HG03575 (cell line): ENCODE results near the gene PALM3.

ENCODE experiments used
- ATAC-seq: cut with Tn5 transposase; IDR thresholded peaks from one replicate; pipeline ENCODE4 v1.9.1; 2021; ENCODE audit not compliant: unreplicated experiment, insufficient number of reproducible peaks, low FRiP score; ENCODE audit errors: extremely low read depth

The PALM3 gene

GRCh38 chr19:14091081-14091812, 29.4 kb upstream of the PALM3 start:
- no peak for ATAC-seq

DNA sequence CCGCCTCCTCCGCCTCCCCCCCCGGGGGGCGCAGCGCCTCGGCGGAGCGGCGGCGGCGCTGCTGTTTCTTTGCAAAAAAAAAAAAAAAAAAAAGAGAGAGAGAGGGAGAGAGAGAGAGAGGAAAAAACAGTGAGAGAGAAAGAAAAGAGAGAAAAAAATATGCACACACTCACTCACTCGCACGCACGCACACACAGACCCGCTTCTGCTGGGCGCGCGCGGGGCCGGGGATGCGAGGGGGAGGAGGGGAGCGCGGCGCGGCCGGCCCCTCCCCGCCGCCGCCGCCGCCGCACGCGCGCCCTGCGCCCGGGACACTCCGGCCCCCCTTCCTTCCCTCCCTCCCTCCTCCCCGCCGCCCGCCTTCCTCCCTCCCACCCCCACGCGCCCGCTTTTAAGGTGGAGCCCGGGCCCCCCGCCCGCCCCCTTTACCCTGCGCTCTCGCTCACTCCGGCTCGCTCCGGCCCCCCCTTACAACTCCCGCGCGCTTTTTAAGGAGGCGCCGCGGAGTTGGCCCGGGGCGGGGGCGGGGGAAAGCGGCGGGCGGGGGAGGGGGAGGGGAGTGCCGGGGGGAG, 28.7 kb upstream of the PALM3 start, which contains the start of gene SAMD1:
SAMD1 (minus strand) TSS at position 243 of the 572 bp plus-strand sequence.
- ATAC-seq = no peak

- ATAC-seq = no peak
Measured at GRCh38 chr19:14089662-14090508, 28.0 kb upstream of the PALM3 start.

GRCh38 chr19:14089412-14089661, 27.5 kb upstream of the PALM3 start:
- ATAC-seq = no peak

DNA sequence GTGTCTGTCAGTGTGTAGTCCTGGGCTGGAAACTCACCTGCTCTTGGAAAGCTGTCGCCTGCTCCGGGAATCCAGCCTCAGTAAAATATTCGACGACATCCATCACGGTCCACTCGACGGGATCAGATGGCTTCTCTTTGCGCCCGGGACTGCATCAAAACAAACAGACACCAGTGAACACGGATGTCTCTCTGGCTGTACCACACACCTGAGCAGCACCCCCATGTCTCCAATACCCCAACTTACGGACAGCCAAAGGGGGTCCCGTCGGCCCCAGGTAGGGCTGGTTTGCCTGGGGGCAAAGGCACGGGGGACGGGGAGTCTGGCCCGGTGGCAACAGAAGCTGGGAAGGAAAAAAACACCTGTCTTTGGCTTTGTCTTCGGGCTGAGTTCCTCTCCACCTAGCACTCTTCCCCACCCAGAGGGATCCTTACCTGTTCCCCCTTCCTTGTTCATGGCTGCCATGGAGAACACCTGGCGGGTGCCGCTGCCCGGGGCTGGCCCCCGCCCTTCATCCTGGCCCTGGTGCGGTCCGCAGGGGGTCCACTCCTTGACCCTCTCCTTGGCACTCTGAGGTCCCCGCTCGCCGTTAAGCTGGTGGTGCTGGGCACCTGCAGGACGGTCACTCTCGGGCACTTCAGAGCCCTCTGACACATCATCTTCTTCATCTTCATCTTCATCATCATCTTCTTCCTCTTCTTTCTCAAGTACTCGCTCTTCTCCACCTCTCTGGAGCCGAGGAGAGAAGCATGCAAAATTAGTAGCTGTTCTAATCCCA, 26.9 kb upstream of the PALM3 start:
- ATAC-seq = no peak

- ATAC-seq = no peak
Measured at GRCh38 chr19:14086098-14086497, 24.2 kb upstream of the PALM3 start.

DNA sequence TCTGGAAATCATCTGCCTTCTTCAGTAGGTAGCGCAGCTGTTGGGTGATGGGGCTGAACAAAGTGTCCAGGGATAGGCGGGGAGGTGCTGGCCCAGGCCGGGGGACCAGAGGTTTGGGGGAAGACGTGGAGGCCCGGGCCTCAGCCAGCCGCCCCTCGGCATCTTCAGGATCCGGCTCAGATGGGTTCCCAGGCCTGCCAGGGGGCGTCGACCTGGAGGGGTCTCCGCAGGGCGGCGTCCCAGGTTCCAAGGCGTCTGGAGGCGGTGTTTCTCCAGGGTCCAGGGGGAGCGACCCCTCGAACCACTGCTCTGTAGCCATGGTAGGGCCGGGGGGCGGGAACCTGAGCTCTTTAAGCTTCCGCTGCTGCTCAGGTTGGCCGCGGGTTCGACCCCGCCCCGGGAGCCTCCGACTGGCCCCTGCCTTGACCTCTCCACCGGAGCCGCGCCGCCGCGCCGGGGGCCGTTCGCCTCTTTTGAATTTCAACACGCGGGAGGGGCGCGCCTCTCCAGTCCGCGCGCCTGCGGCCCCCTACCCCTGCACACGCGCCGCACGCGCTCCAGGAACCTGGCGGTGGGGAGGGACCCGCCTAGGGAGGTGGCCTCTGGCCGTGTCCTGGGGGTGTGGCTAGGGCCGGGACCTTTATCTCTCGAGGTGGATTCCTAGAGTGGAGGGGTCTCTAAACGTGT, 23.6 kb upstream of the PALM3 start, which contains the start of gene C19orf67:
C19orf67 (minus strand) TSS at position 475 of the 687 bp plus-strand sequence; CDS start at position 319, 156 bp downstream.
- ATAC-seq = no peak

DNA sequence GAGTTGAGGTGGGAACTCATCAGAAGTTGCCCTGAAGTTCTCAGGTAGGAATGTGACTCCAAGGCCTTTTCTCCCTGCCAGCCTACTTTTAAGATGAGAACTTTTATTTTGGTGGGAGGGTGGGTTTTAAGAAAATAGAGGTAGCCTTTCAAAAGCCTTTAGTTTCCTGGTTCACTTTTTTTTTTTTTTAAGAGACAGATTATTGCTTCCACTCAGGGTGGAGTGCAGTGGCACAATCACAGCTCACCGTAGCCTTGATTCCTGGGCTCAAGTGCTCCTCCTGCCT, 20.7 kb upstream of the PALM3 start:
- ATAC-seq = no peak

DNA sequence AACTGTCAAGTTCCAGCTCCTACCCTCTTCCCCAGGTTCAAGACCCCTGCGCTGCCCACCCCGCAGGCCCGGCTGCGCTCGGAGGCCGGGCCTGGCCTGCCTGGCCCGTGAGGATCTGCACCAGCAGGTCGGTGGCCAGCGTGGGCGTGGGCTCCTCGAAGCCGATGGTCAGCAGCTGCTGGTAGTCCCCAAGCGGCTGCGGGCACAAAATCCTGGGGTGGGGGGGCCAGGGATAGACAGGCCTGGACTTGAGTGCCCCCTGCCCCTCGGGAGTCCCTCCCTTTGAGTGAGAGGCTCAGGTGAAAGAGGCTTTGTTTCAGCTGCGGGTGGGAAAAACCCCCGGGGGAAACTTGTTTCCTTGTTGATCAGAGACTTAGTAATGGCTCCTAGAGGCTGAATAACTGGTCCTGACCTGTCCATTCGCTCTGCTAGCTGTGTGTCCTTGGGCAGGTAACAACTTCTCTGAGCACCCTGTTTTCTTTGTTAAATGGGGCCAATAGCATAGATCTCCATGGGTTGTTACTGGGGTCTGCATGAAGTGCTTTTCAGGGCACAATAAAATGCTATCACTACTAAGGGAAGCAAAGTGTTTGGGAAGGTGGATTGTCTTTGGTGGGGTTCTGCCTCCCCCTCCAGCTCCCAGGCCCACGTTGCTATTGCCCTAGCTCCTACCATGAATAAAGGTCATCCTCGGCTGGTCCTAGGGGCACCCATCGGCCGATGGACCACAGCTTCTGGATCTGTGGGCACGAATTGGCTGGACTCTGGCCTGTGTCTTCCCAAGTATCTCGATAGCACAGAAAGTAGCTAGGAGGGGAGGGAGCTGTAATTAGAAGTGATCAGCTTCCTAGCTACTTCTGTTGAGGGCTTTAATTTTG, 20.2 kb upstream of the PALM3 start:
- ATAC-seq = no peak

- peak; percentile 63 for ATAC-seq
Measured at GRCh38 chr19:14080887-14081796, 19.3 kb upstream of the PALM3 start.

DNA sequence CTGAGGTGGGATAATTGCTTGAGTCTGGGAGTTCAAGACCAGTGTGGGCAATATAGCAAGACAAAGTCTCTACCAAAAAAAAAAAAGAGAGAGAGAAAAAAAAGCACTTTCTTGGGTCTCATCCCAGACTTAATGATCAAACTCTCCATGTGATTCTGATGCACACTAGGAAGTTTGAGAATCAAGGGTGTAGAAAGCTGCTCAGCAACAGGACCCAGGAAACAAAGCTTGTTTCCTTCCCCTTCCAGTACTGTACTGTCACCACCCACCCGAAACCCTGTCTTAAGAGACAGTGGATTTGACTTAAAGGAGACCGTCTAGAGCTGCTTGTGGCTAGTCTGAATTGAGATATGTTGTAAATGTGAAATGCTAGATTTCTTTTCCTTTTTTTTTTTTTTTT, 16.5 kb upstream of the PALM3 start:
- no peak for ATAC-seq

DNA sequence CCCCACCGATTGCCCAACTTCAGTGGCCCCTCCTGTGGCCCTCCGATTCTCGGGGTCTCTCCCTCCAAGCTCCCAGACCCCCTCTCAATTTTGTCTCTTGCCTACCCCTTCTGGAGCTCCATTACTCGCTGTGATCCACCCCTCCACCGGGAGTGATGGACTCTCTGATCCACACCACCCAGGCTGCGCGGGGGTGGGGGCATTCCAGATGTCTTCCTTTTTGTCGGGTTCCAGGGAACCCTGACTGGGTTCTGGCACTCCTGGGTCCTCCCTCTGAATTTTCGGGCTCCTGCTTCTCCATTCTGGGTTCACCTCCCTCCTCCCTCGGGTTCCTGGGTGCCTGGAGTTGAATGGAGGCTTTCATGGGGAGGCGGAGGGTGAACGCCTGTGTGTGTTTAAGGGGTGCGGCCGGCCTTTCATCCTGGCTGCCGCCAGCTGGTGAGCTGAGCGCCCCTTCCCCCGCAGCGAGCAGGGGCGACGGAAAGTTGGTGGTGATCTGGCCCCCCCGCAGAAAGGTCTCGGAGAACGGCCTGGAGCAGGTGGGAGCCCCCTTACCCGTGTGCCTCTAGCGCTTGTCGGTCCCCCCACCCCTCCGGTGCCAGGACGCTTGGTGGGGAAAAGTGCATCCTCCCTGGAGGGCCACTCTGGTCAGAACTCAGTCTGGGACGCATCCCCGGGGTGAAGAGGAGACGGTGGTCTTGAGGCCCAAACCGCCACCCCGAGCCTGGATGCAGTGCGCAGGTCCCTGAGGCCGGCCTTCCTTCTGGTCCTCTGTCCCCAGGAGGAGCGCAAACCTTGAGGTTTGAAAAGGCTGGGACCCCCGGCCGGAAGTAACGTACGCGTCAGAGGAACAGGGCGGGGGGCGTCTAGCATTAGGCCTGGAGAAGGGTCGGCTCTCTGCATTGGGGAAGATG, 12.3 kb upstream of the PALM3 start:
- no peak for ATAC-seq

- ATAC-seq = no peak
Measured at GRCh38 chr19:14073261-14073924, 11.5 kb upstream of the PALM3 start.

DNA sequence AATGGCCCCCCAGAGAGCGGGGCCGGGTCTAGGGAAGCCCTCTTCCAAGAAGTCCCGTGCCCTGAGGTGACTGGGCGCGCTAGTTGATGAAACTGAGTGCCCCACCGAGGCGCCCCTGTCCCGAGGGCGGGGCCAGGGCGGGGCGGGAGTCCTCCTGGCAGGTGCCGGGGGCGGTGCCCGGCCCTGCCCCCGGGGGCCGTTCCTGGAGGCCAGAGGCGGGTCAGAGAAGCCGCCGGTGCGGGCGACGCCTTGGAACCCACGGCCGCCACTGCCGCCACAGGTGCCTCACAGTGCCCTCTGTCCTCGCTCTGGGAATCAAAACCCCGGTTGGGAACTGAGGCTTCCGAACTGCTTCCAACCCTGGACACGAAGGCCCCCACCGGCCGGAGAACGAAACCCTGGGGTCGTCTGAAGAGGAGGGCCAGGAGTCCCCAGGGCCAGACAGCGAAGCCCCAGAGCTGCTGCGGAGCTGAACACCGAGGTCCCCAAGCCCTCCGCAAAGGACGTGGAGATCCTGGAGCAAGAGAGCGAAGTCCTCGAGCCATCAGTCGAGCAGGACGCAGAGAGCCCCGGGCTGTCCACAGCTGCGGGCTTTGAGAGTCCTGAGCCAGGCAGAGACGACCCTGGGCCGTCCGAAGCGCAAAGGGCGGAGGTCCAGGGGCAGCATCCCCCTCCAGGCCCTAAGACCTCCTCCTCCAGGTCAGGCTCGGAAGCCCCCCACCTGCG, 10.8 kb upstream of the PALM3 start, which contains the start of gene MISP3:
MISP3 (plus strand) TSS at position 252 of the 726 bp plus-strand sequence. CDS start 524 bp downstream, outside the sequence.
- ATAC-seq = no peak
